Thyroid gland (tissue), 4 donors: Measurements from ENCODE around the gene NCKAP5.

Experiments
- POLR2A ChIP-seq, 2 donors: fragments of 450-650 bp; IDR thresholded peaks; one replicate each; pipeline ENCODE4 v1.6.1; 2017; ENCODE audit warnings: antibody characterized with exemption in 2 of 2, mild to moderate bottlenecking in 2 of 2, moderate library complexity in 1 of 2
- TF ChIP-seq, protein P1 (sequence below), 6 experiments: fragments of 200-600 bp in 3 of 6; fragments of 450-650 bp in 3 of 6; sonication (generic) in 3 of 6; IDR thresholded peaks; one replicate each; pipeline ENCODE4 v1.5.1; 2016 to 2019; ENCODE audit warnings: antibody characterized with exemption in 6 of 6, mild to moderate bottlenecking in 2 of 6, inconsistent platforms in 1 of 6, moderate library complexity in 1 of 6

DNA sequence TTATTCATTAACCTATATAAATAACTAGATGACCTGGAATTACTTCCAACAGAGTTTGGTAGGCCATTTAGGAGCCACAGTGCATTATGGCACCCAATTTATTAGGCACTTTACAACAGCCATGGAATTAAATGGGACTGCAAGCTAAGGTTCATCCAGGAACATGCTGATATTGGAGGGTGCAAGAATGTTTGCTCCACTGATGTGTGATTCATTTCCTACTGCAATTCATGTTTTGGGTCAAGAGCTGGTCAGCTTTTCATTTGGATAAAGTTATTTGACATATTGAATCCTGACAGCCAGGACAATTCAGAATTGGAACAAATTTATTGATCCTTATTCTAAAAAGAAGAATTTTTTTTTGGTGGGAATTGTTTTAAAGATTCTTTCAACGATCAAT, 886.5 kb downstream of the NCKAP5 start:
- TF ChIP-seq, protein P1, sequence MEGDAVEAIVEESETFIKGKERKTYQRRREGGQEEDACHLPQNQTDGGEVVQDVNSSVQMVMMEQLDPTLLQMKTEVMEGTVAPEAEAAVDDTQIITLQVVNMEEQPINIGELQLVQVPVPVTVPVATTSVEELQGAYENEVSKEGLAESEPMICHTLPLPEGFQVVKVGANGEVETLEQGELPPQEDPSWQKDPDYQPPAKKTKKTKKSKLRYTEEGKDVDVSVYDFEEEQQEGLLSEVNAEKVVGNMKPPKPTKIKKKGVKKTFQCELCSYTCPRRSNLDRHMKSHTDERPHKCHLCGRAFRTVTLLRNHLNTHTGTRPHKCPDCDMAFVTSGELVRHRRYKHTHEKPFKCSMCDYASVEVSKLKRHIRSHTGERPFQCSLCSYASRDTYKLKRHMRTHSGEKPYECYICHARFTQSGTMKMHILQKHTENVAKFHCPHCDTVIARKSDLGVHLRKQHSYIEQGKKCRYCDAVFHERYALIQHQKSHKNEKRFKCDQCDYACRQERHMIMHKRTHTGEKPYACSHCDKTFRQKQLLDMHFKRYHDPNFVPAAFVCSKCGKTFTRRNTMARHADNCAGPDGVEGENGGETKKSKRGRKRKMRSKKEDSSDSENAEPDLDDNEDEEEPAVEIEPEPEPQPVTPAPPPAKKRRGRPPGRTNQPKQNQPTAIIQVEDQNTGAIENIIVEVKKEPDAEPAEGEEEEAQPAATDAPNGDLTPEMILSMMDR (IDR thresholded peaks at IDR 0.05): no peak
- TF ChIP-seq POLR2A (IDR thresholded peaks at IDR 0.05): no peak
